ENCODE measurements around the gene CEP57L1.

- TF ChIP-seq ZNF518B (CRISPR knock-in tag; IDR thresholded peaks at IDR 0.05) (no peak), ZSCAN32 (CRISPR knock-in tag; IDR thresholded peaks at IDR 0.05) (no peak), ZNF274 (IDR thresholded peaks at IDR 0.05; ENCODE audit: borderline replicate concordance, low read depth, low read length) (no peak), SMAD4 (CRISPR knock-in tag; conservative IDR thresholded peaks at IDR 0.05) (no peak)
- TF ChIP-seq, protein P1, sequence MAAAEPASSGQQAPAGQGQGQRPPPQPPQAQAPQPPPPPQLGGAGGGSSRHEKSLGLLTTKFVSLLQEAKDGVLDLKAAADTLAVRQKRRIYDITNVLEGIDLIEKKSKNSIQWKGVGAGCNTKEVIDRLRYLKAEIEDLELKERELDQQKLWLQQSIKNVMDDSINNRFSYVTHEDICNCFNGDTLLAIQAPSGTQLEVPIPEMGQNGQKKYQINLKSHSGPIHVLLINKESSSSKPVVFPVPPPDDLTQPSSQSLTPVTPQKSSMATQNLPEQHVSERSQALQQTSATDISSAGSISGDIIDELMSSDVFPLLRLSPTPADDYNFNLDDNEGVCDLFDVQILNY (CRISPR knock-in tag; IDR thresholded peaks at IDR 0.05): no peak
Measured at GRCh38 chr6:109083657-109084056, 11.7 kb upstream of the CEP57L1 start.
